ENCODE measurements around the gene FBN1.

Gene FBN1

GRCh38 chr15:48581219-48581618 is 64.3 kb downstream of the FBN1 start:
- DNase-seq (ENCODE audit: low read depth in 2 of 2): no peak

- DNase-seq (ENCODE audit: low read depth in 2 of 2): no peak
Measured at GRCh38 chr15:48580736-48581135, 64.8 kb downstream of the FBN1 start.

- no peak for DNase-seq (ENCODE audit: low read depth in 2 of 2)
Measured at GRCh38 chr15:48579945-48580671, 65.4 kb downstream of the FBN1 start.

- no peak for DNase-seq (ENCODE audit: low read depth in 2 of 2)
Measured at GRCh38 chr15:48578965-48579364, 66.5 kb downstream of the FBN1 start.

GRCh38 chr15:48577469-48577868 is 68.0 kb downstream of the FBN1 start:
- no peak for DNase-seq (ENCODE audit: low read depth in 2 of 2)

- DNase-seq (ENCODE audit: low read depth in 2 of 2): no peak
Measured at GRCh38 chr15:48574187-48574586, 71.3 kb downstream of the FBN1 start.

- no peak for DNase-seq (ENCODE audit: low read depth in 2 of 2)
Measured at GRCh38 chr15:48573780-48574179, 71.7 kb downstream of the FBN1 start.

GRCh38 chr15:48572823-48573222 is 72.7 kb downstream of the FBN1 start:
- no peak for DNase-seq (ENCODE audit: low read depth in 2 of 2)

GRCh38 chr15:48571510-48571909 is 74.0 kb downstream of the FBN1 start:
- DNase-seq (ENCODE audit: low read depth in 2 of 2): no peak

GRCh38 chr15:48570822-48571221 is 74.7 kb downstream of the FBN1 start:
- DNase-seq (ENCODE audit: low read depth in 2 of 2): no peak

- no peak for DNase-seq (ENCODE audit: low read depth in 2 of 2)
Measured at GRCh38 chr15:48569591-48570302, 75.8 kb downstream of the FBN1 start.

- DNase-seq (ENCODE audit: low read depth in 2 of 2): no peak
Measured at GRCh38 chr15:48566668-48567067, 78.8 kb downstream of the FBN1 start.

- DNase-seq (ENCODE audit: low read depth in 2 of 2): no peak
Measured at GRCh38 chr15:48565560-48566482, 79.7 kb downstream of the FBN1 start.

GRCh38 chr15:48564690-48565089 is 80.8 kb downstream of the FBN1 start:
- DNase-seq (ENCODE audit: low read depth in 2 of 2): no peak

- DNase-seq (ENCODE audit: low read depth in 2 of 2): no peak
Measured at GRCh38 chr15:48563934-48564333, 81.6 kb downstream of the FBN1 start.

GRCh38 chr15:48560321-48561051 is 85.0 kb downstream of the FBN1 start:
- no peak for DNase-seq (ENCODE audit: low read depth in 2 of 2)

- DNase-seq (ENCODE audit: low read depth in 2 of 2): no peak
Measured at GRCh38 chr15:48559285-48559684, 86.2 kb downstream of the FBN1 start.

GRCh38 chr15:48558226-48558625 is 87.3 kb downstream of the FBN1 start:
- DNase-seq (ENCODE audit: low read depth in 2 of 2): no peak

- no peak for DNase-seq (ENCODE audit: low read depth in 2 of 2)
Measured at GRCh38 chr15:48557335-48557734, 88.2 kb downstream of the FBN1 start.

- DNase-seq (ENCODE audit: low read depth in 2 of 2): no peak
Measured at GRCh38 chr15:48556159-48556897, 89.2 kb downstream of the FBN1 start.
